Activated gamma-delta T cell treated with anti-CD3 and anti-CD28 coated beads, Interleukin-2, amount 50 U/mL, for 16 hours (primary cell): ENCODE results near the gene SCG2.

Experiments used
- DNase-seq: peaks from one replicate; pipeline ENCODE4 v3.0.0-alpha.2; 2020; ENCODE audit warnings: low read depth

Gene SCG2

DNA sequence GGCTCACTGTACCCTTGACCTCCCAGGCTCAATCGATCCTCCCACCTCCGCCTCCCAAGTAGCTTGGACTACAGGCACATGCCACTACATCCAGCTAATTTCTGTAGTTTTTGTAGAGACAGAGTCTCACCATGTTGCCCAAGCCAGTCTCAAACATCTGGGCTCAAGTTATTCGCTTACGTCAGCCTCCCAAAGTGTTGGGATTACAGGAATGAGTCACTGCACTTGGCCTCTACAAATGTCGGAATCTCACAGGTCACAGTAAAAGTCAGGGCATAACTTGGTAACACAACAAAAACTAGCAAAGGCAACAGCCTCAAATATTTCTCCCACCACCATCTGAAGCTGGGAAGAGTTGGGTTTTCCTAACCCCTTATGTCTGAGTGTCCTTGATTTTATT is 25.3 kb downstream of the SCG2 start:
- no peak for DNase-seq

DNA sequence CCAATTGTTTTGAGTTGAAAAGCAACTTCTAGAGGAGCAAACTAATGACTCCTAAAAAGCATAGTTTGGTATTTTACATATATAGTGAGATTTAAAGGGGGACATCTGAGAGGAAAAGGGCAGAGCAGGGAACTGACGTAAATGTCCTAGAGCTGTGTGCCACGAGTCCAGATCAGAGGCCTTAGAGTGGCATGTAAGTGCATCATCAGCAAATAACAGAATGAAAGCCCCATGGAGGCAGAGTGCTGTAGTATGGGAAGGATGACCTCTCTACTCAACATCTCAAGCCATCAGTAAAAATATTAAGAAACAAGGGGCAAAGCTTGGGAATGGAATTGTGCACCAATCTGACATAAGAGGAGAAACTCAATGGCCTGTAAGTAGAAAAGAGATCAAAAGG is 31.4 kb downstream of the SCG2 start:
- no peak for DNase-seq

DNA sequence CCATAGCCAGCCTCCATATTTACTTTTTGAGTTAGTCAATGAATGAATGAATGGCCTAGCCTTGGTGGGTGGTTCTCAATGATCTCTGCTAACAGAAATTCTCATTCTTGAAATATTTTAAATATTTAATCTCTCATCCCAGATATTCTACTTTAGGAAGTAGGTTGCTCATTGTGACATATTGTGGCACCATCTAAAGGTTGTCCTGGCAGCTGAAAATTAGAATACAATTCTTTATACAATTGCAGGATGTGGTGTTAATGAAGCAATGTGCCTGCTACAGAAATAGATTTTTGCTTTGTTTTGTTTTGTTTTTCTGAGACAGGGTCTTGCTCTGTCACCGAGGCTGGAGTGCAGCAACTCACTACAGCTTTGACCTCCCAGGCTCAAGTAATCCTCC is 35.8 kb downstream of the SCG2 start:
- no peak for DNase-seq

DNA sequence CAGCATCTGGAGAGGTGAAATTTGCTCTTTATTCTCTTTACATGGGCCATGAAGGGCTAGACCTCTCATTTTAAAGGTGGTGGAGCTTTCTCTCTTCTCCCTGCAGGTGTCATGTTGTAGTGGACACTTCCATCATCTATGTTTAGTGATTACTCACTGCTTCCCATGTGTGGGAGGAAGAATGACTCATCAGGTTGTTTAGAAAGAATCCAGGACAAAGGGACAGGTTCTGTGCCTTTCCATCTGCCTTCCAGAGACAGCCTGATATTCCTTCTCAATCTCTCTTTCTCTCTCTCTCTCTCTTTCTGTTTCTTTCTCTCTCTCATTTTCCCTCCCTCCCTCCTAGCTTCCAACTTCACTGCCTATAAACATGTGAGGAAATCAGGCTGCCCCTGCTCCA is 38.7 kb downstream of the SCG2 start:
- no peak for DNase-seq

DNA sequence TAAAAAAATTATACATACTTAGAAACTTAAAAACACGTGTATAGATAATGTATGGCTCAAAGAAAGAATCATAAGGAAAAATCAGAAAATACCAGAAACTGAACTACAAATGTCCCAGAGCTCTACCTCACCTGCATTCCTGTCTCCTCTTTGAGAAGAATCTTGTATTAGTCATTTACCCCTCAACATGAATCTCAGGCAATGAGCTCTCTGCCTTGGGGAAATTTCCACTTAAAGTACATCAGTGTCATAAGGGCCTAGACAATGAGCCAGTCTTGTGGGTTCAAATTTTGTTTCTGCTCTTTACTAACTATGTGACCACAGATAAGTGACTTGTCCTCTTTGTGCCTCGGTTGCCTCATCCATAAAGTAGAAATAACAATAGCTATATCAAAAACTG is 40.1 kb downstream of the SCG2 start:
- no peak for DNase-seq

DNA sequence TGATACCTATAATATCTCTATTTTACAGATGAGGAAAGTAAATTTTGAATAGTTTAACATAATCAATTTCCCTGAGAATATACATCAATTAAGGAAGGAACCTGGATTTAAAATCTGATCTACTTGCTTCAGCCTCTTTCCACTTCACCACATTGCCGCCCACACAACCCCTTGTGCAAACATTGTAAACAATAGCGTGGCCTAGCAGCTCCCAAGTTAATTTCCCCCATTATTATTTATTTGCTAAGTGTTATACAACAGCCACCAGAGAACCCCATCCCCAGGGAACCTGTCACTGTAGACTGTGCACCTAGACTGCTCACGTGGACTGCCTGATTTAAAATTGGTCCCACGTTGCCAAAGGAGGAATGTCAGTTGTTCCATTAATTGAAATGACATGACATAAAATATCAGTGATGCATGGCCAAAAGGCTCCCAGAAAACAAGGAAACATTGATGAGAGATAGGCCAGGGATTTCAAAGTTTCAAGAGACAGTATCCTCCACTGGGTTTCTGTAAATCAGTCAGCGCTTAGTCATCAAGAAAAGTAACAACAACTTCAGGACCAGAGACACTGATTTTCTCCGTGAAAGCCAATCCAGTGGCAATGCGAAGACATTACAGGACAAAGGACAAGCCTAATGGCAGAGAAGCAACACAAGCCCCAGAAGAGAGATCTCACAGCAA is 41.3 kb downstream of the SCG2 start:
- DNase-seq: no peak

DNA sequence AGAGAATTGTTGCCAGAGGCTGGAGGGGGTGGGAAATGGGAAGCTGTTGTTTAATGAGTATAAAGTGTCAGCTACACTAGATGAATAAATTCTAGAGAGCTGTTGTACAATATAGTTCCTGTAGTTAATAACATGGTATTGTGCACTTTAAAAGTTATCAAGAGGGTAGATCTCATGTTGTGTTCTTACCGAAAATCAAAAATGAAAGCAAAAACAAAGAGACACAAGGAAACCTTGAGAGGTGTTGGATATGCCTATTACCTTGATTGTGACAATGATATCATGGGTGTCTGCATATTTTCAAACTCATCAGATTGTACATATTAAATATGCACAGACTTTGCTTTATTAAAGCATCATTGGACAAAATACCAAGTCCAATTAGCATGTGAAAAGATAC is 43.2 kb downstream of the SCG2 start:
- DNase-seq: no peak

DNA sequence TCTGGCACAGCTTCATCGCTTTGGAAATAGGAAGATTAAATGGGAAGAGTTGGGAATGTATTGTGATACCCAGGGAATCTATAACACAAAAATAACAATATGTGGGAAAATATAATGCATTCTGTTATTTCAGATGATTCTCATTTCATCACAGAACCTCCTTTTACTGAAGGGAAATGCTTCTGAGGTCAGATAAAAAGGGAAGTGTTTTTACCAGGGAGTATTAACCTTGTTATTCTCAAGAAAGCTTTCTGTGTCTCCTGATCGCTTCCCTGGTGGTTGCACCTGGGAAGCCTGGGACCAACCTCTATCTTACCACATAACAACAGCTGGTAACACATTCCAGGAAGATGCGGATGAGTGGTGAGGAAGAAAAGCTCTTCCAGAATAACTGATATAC is 47.2 kb downstream of the SCG2 start:
- DNase-seq: no peak

DNA sequence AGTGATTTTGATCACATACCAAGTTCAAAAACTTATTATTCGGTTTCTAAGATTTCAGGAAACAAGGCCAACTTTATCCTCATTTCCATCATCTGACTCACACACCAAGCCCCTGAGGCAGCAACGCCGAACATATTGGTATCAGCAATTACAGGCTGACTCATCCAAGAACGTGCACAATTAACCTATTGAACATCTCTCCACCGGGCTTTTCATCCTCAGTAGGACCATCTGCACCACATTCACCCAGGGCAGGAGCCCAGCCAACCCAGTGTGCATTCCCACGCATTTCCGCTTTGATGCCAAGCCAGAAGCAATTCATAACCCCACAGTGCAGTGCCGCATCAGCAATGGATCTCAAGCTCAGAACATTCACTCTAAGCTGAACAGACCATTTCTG is 52.9 kb downstream of the SCG2 start:
- no peak for DNase-seq

DNA sequence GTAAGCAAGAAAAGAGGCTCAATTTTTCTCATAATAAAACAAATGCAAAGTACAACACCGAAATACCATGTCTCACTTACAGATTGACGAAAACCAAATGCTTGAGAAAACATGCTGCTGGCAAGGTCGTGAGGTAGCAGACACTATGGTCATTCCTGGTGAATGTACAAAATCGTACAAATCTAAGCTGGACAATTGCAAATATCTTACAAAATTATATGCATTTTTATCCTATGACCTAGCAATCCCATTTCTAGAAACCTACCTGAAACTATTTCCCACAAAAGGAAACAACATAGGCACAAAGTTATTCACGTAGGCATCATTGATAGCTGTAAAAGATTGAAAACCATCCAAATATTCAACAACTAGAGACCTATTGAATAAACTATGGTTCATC is 54.0 kb downstream of the SCG2 start:
- DNase-seq: no peak
